Uterus (tissue), 4 donors: Measurements from ENCODE around the gene TMEM51. TPM values are rescaled to one million over a fixed set of nuclear protein-coding genes. Genes with fewer than 3 reads are reported as not detected.

Experiments used
- DNase-seq, 2 donors: peaks; one replicate each; pipeline ENCODE4 v3.0.0-alpha.2; 2019 to 2020
- H3K27ac ChIP-seq, 2 donors: fragments of 200-600 bp; sonication (generic); 1 replicate in 1 of 2; 2 replicates in 1 of 2; pipeline ENCODE4 v1.5.1; 2016 to 2018
- H3K27me3 ChIP-seq, 2 donors: fragments of 200-600 bp; sonication (generic); one replicate each; pipeline ENCODE4 v1.5.1; 2018 to 2019; ENCODE audit warnings: control low read depth in 1 of 2
- H3K36me3 ChIP-seq, 2 donors: fragments of 200-600 bp; sonication (generic); one replicate each; pipeline ENCODE4 v1.5.1; 2019; ENCODE audit warnings: control low read depth in 1 of 2
- H3K4me1 ChIP-seq, 2 donors: fragments of 200-600 bp; sonication (generic); one replicate each; pipeline ENCODE4 v1.5.1; 2018 to 2019; ENCODE audit warnings: control low read depth in 1 of 2
- H3K4me3 ChIP-seq, 2 donors: fragments of 200-600 bp; sonication (generic); 1 replicate in 1 of 2; 2 replicates in 1 of 2; pipeline ENCODE4 v1.5.1; 2018 to 2019; ENCODE audit warnings: mild to moderate bottlenecking in 1 of 2
- H3K9me3 ChIP-seq, 2 donors: fragments of 200-600 bp; sonication (generic); one replicate each; pipeline ENCODE4 v1.5.1; 2019; ENCODE audit warnings: control low read depth in 1 of 2
- CTCF ChIP-seq, 4 experiments: fragments of 200-600 bp in 2 of 4; fragments of 450-650 bp in 2 of 4; sonication (generic) in 2 of 4; IDR thresholded peaks; one replicate each; pipeline ENCODE4 v1.5.1; 2016 to 2019; ENCODE audit warnings: antibody characterized with exemption in 4 of 4, mild to moderate bottlenecking in 2 of 4, moderate library complexity in 1 of 4
- POLR2A ChIP-seq, 2 donors: fragments of 450-650 bp; IDR thresholded peaks; one replicate each; pipeline ENCODE4 v1.6.1; 2016; ENCODE audit warnings: antibody characterized with exemption in 2 of 2, mild to moderate bottlenecking in 1 of 2, moderate library complexity in 1 of 2
- intact Hi-C: fragments of 100-400 bp; cut with DNase I; formaldehyde crosslinking; loops from one replicate; pipeline ENCODE4 v1.15.1; 2023; ENCODE audit warnings: low total_unique reads
- total RNA-seq, 4 donors: library from RNA; depleted of rRNA in 3 of 4; stranded (reverse); fragments of >200 nt in 3 of 4; gene quantifications; one replicate each; pipeline versions ENCODE4 v1.1.0 to v1.2.4, GENCODE V29; 2014 to 2023
- donor health status: DM: yes; HTN: yes; CAD: no.

The TMEM51 gene
- total RNA-seq, 4 donors from 2014 or later, result 1.3 to 45.0 (median 9.9) TPM

GRCh38 chr1:15201849-15202551, 48.5 kb downstream of the TMEM51 start:
- intact Hi-C loops, result no loop called here
- peak overlapping the region in 1 of 2 donors; percentile 15 for H3K27ac ChIP-seq
- DNase-seq, result no peak

GRCh38 chr1:15204931-15205330, 51.4 kb downstream of the TMEM51 start:
- H3K4me1 ChIP-seq, result no peaks in the 10 kb centered on the region
- DNase-seq, result no peak

More at GRCh38 chr1:15201849-15202551, 48.5 kb downstream of the TMEM51 start:
- H3K4me3 ChIP-seq, result no peak overlapping the region
- H3K9me3 ChIP-seq, result no peaks in the 10 kb centered on the region
- no peaks in the 10 kb centered on the region for H3K27me3 ChIP-seq
- H3K36me3 ChIP-seq, result no peaks in the 10 kb centered on the region
- TF ChIP-seq POLR2A (IDR thresholded peaks at IDR 0.05) (no peak), CTCF (IDR thresholded peaks at IDR 0.05) (no peak)
- no peaks in the 10 kb centered on the region for H3K4me1 ChIP-seq

GRCh38 chr1:15205586-15206346, 52.2 kb downstream of the TMEM51 start:
- no peak overlapping the region for H3K27ac ChIP-seq
- DNase-seq, result no peak
- no peaks in the 10 kb centered on the region for H3K36me3 ChIP-seq
- intact Hi-C loops, result no loop called here
- H3K4me3 ChIP-seq, result no peak overlapping the region
- no peak for TF ChIP-seq CTCF (IDR thresholded peaks at IDR 0.05)
- no peak for TF ChIP-seq POLR2A (IDR thresholded peaks at IDR 0.05)
- no peaks in the 10 kb centered on the region for H3K4me1 ChIP-seq
- no peaks in the 10 kb centered on the region for H3K27me3 ChIP-seq
- H3K9me3 ChIP-seq, result no peaks in the 10 kb centered on the region

More at GRCh38 chr1:15204931-15205330, 51.4 kb downstream of the TMEM51 start:
- TF ChIP-seq POLR2A (IDR thresholded peaks at IDR 0.05) (no peak), CTCF (IDR thresholded peaks at IDR 0.05) (no peak)
- H3K27me3 ChIP-seq, result no peaks in the 10 kb centered on the region
- no peaks in the 10 kb centered on the region for H3K9me3 ChIP-seq
- no peak overlapping the region for H3K4me3 ChIP-seq
- intact Hi-C loops, result no loop called here
- no peaks in the 10 kb centered on the region for H3K36me3 ChIP-seq
- no peak overlapping the region for H3K27ac ChIP-seq

- H3K27ac ChIP-seq, result no peak overlapping the region
- TF ChIP-seq POLR2A (IDR thresholded peaks at IDR 0.05) (no peak), CTCF (IDR thresholded peaks at IDR 0.05) (no peak)
- H3K27me3 ChIP-seq, result no peaks in the 10 kb centered on the region
- intact Hi-C loops, result no loop called here
- no peak overlapping the region for H3K4me3 ChIP-seq
- H3K4me1 ChIP-seq, result no peaks in the 10 kb centered on the region
- no peak for DNase-seq
- H3K9me3 ChIP-seq, result no peaks in the 10 kb centered on the region
- H3K36me3 ChIP-seq, result no peaks in the 10 kb centered on the region
These were observed 53.0 kb downstream of the TMEM51 start for GRCh38 chr1:15206418-15207030.
